B cell (primary cell): ENCODE results near the gene GOLT1B. TPM values are rescaled to one million over a fixed set of nuclear protein-coding genes. Genes with fewer than 3 reads are reported as not detected.
A peak's percentile ranks its signal among the peaks of the same experiment; 100 is the strongest.

ENCODE experiments used
- ATAC-seq: fragments of 200-7000 bp; cut with Tn5 transposase; one replicate; pipeline ENCODE4 v1.10.0; 2021; ENCODE audit warnings: low read depth, mild to moderate bottlenecking, moderate number of reproducible peaks, moderate library complexity
- CTCF ChIA-PET: fragments of 350-600 bp; sonication (Branson Sonifier 250); formaldehyde crosslinking; loops from one replicate; lab custom pipeline; 2021; ENCODE audit warnings: antibody characterized with exemption, inconsistent platforms; lab: Charles Lee
- POLR2A ChIA-PET: fragments of 350-600 bp; sonication (Branson Sonifier 250); formaldehyde crosslinking; loops from one replicate; lab custom pipeline; 2021; ENCODE audit warnings: antibody characterized with exemption; lab: Charles Lee
- DNase-seq: peaks from one replicate; pipeline ENCODE4 v3.0.0; 2013
- H2AFZ ChIP-seq: 2 replicates; pipeline ENCODE4 v1.6.1; 2012; ENCODE audit warnings: mild to moderate bottlenecking, low read depth, low read length; ENCODE audit not compliant: insufficient read depth, poor library complexity, severe bottlenecking
- H3K27ac ChIP-seq, 2 donors: 1 replicate in 1 of 2; 2 replicates in 1 of 2; pipeline ENCODE4 v1.5.1; 2012 to 2013; ENCODE audit warnings: low read length in 2 of 2, mild to moderate bottlenecking in 2 of 2, moderate library complexity in 1 of 2
- H3K27me3 ChIP-seq, 4 experiments: fragments of 200-600 bp in 1 of 4; sonication (generic) in 1 of 4; replicated peaks in 1 of 4; 1 replicate in 2 of 4; 2 replicates in 2 of 4; pipeline versions ENCODE4 v1.6.1 to v1.7.0; 2013 to 2016; ENCODE audit warnings: low read length in 3 of 4, mild to moderate bottlenecking in 2 of 4, mixed read lengths in 1 of 4, moderate library complexity in 1 of 4; ENCODE audit not compliant: insufficient read depth in 4 of 4, control insufficient read depth in 3 of 4; ENCODE audit errors: control extremely low read depth in 1 of 4
- H3K36me3 ChIP-seq, 2 experiments: replicated peaks in 1 of 2; 1 replicate in 1 of 2; 2 replicates in 1 of 2; pipeline versions ENCODE4 v1.6.1 to v1.7.1; 2013; ENCODE audit warnings: low read length in 1 of 2; ENCODE audit not compliant: insufficient read depth in 2 of 2, control insufficient read depth in 1 of 2; ENCODE audit errors: control extremely low read depth in 1 of 2, extremely low read depth in 1 of 2
- H3K4me1 ChIP-seq, 2 donors: fragments of 200-600 bp in 1 of 2; sonication (generic) in 1 of 2; 1 replicate in 1 of 2; 2 replicates in 1 of 2; pipeline versions ENCODE4 v1.5.1 to v1.6.1; 2013 to 2017; ENCODE audit warnings: low read length in 2 of 2; ENCODE audit not compliant: control insufficient read depth in 2 of 2, insufficient read depth in 2 of 2
- H3K4me2 ChIP-seq: replicated peaks from 2 replicates; pipeline ENCODE3; 2012; ENCODE audit warnings: mild to moderate bottlenecking, low read depth, low read length; ENCODE audit not compliant: poor library complexity, severe bottlenecking
- H3K4me3 ChIP-seq, 5 experiments: fragments of 200-600 bp in 1 of 5; sonication (generic) in 1 of 5; 1 replicate in 3 of 5; 2 replicates in 2 of 5; pipeline versions ENCODE4 v1.5.1 to v1.7.0; 2011 to 2016; ENCODE audit warnings: low read length in 4 of 5, mild to moderate bottlenecking in 4 of 5, low read depth in 2 of 5, control low read depth in 1 of 5, moderate library complexity in 1 of 5; ENCODE audit not compliant: insufficient read depth in 1 of 5; ENCODE audit errors: control extremely low read depth in 1 of 5, extremely low read depth in 1 of 5
- H3K79me2 ChIP-seq: fragments of 200-600 bp; sonication (generic); one replicate; pipeline ENCODE4 v1.6.0; 2016; ENCODE audit warnings: low read length; ENCODE audit not compliant: control insufficient read depth, insufficient read depth
- H3K9ac ChIP-seq: fragments of 200-600 bp; sonication (generic); 2 replicates; pipeline ENCODE4 v1.6.1; 2017; ENCODE audit warnings: mild to moderate bottlenecking, low read length, moderate library complexity
- H3K9me3 ChIP-seq, 3 donors: one replicate each; pipeline versions ENCODE4 v1.6.1 to v1.7.1; 2013; ENCODE audit warnings: low read length in 2 of 3; ENCODE audit not compliant: control insufficient read depth in 2 of 3, insufficient read depth in 1 of 3; ENCODE audit errors: control extremely low read depth in 1 of 3
- H4K20me1 ChIP-seq: 2 replicates; pipeline ENCODE4 v1.6.0; 2012; ENCODE audit warnings: mild to moderate bottlenecking, low read length; ENCODE audit not compliant: insufficient read depth, control insufficient read depth, poor library complexity, severe bottlenecking
- H3K27ac Mint-ChIP-seq: one replicate; pipeline ENCODE4 v1.8.0; 2021; ENCODE audit warnings: mixed read lengths
- H3K27me3 Mint-ChIP-seq: one replicate; pipeline ENCODE4 v1.8.0; 2021; ENCODE audit warnings: mixed read lengths
- H3K4me1 Mint-ChIP-seq: one replicate; pipeline ENCODE4 v1.8.0; 2021; ENCODE audit warnings: mixed read lengths
- H3K4me3 Mint-ChIP-seq: one replicate; pipeline ENCODE4 v1.8.0; 2021; ENCODE audit warnings: mixed read lengths
- H3K9me3 Mint-ChIP-seq: one replicate; pipeline ENCODE4 v1.8.0; 2022; ENCODE audit warnings: mixed read lengths; ENCODE audit not compliant: insufficient read depth
- EZH2 ChIP-seq: IDR thresholded peaks from 2 replicates; pipeline ENCODE4 v1.6.1; 2012; ENCODE audit warnings: borderline replicate concordance, low read depth, mild to moderate bottlenecking, moderate library complexity, low read length; ENCODE audit not compliant: insufficient read depth, poor library complexity, severe bottlenecking
- WGBS: methylation state at CpG from one replicate; pipeline ENCODE4 v1.1.5; 2013; ENCODE audit warnings: missing lambda C conversion rate; ENCODE audit not compliant: insufficient coverage; 5-methylcytosine and 5-hydroxymethylcytosine counted together
- intact Hi-C: fragments of 100-400 bp; cut with micrococcal nuclease; formaldehyde crosslinking; loops from one replicate; pipeline ENCODE4 v1.10.0; 2022
- polyA minus RNA-seq: library from RNA; depleted of rRNA, polyadenylated mRNA; stranded (reverse); fragments of >200 nt; gene quantifications from 2 replicates; pipeline ENCODE4 v1.2.3, GENCODE V29; 2012
- polyA plus RNA-seq: library from polyadenylated mRNA; depleted of rRNA; stranded (reverse); fragments of >200 nt; gene quantifications from 2 replicates; pipeline ENCODE4 v1.2.3, GENCODE V29; 2012
- total RNA-seq, 2 donors: library from RNA; stranded (reverse); fragments of 120-200 nt in 1 of 2; gene quantifications; 1 replicate in 1 of 2; 2 replicates in 1 of 2; pipeline versions ENCODE4 v1.2.3 to v1.2.4, GENCODE V29; 2013 to 2022
- TF ChIP-seq, protein P1 (sequence below): fragments of 200-600 bp; IDR thresholded peaks from one replicate; pipeline ENCODE4 v1.8.0; 2022; ENCODE audit warnings: antibody characterized with exemption, mild to moderate bottlenecking

The GOLT1B gene, protein sequence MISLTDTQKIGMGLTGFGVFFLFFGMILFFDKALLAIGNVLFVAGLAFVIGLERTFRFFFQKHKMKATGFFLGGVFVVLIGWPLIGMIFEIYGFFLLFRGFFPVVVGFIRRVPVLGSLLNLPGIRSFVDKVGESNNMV
- total RNA-seq (25.1 and 26.3 TPM in 2 replicates), polyA plus RNA-seq (8.2 and 14.8 TPM in 2 replicates), polyA minus RNA-seq (4.4 and 5.2 TPM in 2 replicates)
- total RNA-seq (2013) = 27.8 TPM

DNA sequence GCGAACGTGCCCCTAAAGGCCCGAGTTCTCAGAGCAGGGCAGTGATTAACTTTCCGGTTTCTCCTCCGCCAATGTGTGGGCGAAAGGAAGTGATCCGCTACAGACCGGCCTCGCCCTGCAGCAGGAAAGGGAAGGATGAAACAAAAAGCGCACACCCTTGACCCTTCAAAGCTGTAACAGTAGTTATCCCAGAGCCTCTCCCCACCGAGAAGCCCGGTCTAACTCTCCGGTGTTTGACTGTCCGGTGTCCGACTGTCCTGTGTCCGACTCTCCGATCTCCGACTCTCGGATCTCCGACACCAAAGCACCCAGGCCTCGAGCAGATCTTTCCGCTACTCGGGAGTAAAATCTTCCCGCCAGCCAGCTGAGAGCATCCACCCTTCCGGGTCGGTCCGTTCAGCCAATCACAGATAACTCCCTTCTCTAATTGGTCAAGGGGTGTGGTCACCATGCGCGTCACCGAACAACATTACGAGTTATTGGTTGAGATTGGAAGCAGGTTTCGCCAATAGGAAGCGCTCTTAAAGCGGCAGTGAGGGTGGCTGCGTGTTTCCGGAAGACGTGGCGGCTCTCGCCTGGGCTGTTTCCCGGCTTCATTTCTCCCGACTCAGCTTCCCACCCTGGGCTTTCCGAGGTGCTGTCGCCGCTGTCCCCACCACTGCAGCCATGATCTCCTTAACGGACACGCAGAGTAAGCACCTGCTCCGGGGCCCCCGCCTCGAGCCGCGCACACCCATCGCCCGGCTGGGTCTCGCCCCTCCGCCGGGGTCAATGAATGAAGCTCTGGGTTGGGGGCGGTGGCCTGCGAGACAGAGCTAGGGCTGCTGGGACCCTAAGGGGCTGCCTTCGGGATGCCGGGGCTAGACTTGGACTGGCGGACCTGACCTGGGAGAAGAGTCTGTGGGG, at the start of gene GOLT1B, which contains the start of gene RECQL:
GOLT1B (plus strand) TSS at position 532 of the 906 bp plus-strand sequence; CDS start at position 667, 135 bp downstream.
RECQL (minus strand) TSS at position 378 of the 906 bp plus-strand sequence. CDS start 2,065 bp downstream, outside the sequence.
- POLR2A ChIA-PET = interaction anchor here (1.0 to 1.6 kb wide), 3 partner anchors 27 to 1123 kb away, joined by 3 to 6 read pairs (median 4); partner anchors contain the start of genes ETNK1 and PYROXD1
- under 1% methylated on average over 57 of the region's 61 CpGs for WGBS

More for the DNA sequence above, at the start of gene GOLT1B, which contains the start of gene RECQL:
- intact Hi-C loops = loop anchor here (1.0 to 5.0 kb wide), 5 partner anchors 25 to 1041 kb away; partner anchors contain the start of genes C2CD5, LDHB, PYROXD1 and SPX
- H3K4me2 ChIP-seq = peak within 1 kb of the TSS; percentile 87
- H3K27ac Mint-ChIP-seq = no peak within 1 kb of the TSS
- DNase-seq = peak; percentile 96
- peaks cover 37% of the 10 kb centered on the region for H3K4me1 Mint-ChIP-seq
- H3K9me3 ChIP-seq = no peaks in the 10 kb centered on the region
- H4K20me1 ChIP-seq = peaks cover 12% of the 10 kb centered on the region
- CTCF ChIA-PET = interaction anchor here (0.8 to 1.0 kb wide), 2 partner anchors 64 to 179 kb away, joined by 3 read pairs; partner anchors contain the start of gene PYROXD1
- peak; percentile 95 for ATAC-seq
- peaks cover 0 to 25% of the 10 kb centered on the region in 2 experiments for H3K36me3 ChIP-seq
- peaks cover 26 to 28% of the 10 kb centered on the region in 2 donors for H3K4me1 ChIP-seq
- peak within 1 kb of the TSS; percentile 69 to 97 (median 92) for H3K4me3 ChIP-seq
- no peak for TF ChIP-seq EZH2
- TF ChIP-seq, protein P1, sequence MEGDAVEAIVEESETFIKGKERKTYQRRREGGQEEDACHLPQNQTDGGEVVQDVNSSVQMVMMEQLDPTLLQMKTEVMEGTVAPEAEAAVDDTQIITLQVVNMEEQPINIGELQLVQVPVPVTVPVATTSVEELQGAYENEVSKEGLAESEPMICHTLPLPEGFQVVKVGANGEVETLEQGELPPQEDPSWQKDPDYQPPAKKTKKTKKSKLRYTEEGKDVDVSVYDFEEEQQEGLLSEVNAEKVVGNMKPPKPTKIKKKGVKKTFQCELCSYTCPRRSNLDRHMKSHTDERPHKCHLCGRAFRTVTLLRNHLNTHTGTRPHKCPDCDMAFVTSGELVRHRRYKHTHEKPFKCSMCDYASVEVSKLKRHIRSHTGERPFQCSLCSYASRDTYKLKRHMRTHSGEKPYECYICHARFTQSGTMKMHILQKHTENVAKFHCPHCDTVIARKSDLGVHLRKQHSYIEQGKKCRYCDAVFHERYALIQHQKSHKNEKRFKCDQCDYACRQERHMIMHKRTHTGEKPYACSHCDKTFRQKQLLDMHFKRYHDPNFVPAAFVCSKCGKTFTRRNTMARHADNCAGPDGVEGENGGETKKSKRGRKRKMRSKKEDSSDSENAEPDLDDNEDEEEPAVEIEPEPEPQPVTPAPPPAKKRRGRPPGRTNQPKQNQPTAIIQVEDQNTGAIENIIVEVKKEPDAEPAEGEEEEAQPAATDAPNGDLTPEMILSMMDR = no peak
- H3K79me2 ChIP-seq = peaks cover 83% of the 10 kb centered on the region
- H3K27me3 Mint-ChIP-seq = no peaks in the 10 kb centered on the region
- H3K9me3 Mint-ChIP-seq = no peaks in the 10 kb centered on the region
- H3K27me3 ChIP-seq = no peaks in the 10 kb centered on the region
- H2AFZ ChIP-seq = peak within 1 kb of the TSS; percentile 99
- H3K9ac ChIP-seq = peak within 1 kb of the TSS; percentile 96
- no peak within 1 kb of the TSS for H3K4me3 Mint-ChIP-seq
- peak within 1 kb of the TSS; percentile 70 to 89 for H3K27ac ChIP-seq
